HG03135 (cell line): ENCODE results near the gene MYLK3.

Experiments used
- ATAC-seq: cut with Tn5 transposase; IDR thresholded peaks from one replicate; pipeline ENCODE4 v1.9.1; 2021; ENCODE audit warnings: mild to moderate bottlenecking, moderate library complexity; ENCODE audit not compliant: unreplicated experiment

MYLK3 gene

DNA sequence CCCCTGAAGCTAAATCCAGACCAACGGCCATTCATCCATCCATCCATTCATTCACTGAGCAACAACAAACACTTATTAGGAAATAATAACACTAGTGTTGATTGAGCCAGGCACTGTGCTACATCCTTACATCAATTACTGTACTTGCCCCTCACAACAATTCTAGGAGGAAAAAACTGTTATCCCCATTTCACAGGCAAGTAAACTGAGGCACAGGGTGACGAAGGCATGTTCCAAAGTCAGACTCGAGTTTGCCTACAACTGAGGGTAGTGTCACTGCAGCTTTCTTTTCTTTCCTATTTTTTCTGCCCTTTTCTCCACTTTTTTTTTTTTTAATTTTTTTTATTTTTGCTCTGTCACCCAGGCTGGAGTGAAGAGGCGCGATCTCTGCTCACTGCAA lies 11.2 kb upstream of the MYLK3 start:
- ATAC-seq = no peak

DNA sequence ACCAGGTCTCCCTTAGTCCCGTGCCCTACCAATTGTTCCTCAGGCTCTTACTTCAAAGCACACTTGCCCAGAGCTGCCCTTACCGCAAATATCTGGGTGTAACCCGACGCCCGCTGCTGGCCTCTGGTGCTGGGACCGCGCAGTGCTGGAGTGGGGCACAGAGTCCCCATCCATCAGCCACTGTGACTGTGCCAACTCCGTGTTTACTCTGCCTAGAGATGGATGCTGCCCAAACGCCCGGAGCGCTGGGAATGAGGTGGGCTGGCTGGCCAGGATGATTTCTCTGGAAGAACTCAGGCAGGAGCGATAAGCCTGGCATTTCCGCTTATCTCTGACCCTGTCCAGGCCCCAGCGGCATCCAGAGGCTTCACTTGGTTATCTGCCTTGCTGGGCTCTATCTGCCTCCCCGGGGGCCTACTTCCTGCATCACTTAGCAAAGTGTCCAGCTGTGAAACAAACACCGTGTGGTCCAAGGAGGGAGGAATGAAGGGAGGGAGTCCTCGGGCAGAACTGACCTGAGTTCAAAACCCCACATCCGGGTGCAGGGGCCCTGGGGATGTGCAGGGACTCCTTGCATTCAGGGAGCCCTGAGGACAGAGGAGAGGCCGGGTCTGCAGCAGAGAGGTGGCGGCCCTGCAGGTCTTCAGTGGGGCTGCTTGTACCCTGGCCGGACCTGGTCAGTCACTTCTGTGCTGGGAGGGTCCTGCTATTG lies 9.4 kb upstream of the MYLK3 start:
- no peak for ATAC-seq

DNA sequence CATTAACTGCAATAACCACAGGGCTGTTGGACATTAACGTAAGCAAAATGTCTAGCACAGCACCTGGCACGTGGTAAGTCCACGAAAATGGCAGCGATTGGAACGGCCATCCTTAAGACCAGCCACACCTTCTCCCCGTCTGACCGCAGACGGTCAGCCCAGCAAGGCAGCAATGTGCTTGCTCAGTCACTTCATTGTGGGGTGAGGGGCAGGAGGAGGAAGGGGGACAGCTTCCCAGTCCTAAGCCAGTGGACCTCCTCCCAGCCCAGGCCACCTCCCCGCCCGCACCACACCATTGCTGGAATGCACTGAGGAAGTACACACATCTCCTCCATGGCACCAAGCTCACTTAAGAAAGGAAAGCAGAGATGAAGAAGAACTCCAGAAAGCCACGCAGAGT lies 8.6 kb upstream of the MYLK3 start:
- no peak for ATAC-seq

DNA sequence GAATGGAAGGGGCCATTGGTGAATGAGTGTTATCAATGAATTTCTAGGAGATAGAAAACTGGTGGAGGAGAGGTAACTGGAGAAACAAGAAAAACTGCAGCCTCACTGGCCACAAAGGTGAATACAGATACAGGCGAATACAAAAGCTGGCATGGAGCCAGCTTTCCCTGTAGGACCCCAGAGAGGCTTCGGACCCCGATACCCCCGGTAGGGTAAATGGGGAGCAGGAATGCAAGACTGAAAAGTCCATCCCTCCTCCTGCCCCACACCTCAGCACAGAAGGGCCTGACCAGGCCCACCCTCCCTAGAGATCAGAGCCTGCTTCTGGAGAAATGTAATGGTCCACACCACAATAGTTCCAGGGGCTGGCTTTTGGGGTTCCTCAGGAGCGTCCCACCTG lies 4.9 kb upstream of the MYLK3 start:
- no peak for ATAC-seq

DNA sequence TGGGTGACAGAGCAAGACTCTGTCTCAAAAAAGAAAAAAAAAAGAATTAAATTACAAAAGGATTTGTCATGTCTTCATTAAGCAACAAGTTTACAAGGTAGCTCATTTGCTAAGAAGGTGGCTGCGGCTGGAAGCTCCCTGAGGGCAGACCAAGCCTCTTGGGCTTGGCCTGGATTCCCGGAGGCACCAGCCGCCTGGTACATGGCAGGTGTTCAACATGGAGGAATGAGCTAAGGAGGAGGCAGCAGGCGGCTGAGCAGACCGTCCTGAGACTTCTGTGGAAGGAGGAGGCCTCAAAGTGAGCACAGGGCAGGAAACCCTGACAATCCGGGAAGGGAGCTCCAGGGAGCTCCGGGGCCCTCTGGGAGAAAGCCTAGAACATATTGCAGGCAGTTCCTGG lies 3.2 kb upstream of the MYLK3 start:
- no peak for ATAC-seq

DNA sequence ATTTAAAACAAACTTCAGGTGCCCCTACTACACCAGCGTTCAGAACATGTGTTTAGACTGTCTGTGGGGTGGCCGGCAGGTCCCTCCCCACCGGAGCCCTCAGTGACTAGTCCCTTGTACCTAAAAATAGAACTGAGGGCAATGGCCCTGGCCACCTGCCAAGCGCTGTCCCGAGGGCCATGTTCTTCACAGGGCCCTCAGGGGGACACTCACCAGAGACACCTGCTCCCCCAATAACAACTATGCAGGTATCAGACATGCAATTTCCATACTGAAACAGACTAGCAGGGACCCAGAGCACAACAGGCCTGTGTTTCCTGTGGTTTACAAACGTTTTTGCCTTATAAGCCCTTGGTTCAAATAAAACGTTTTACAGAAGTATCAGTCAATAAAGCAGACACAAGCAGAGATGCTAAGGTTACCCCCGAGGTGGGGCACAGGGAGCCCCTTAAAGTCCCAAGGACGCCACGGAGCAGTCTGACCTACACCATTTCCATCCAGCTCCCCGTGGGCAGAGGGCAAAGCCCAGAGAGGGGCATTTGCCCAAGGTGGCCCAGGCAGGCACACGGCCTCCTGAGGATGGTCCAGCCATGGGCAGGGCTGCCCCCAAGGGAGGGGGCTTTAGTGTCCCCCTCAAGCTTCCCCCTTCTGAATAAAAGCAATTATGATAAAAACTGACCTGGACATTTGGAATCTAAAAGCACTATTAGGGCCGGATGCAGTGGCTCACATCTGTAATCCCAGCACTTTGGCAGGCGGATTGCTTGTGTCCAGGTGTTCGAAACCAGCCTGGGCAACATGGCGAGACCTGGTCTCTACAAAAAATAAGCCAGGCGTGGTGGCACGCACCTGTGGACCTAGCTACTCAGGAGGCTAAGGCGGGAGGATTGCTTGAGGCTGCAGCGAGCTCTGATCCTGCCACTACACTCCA lies 896 bp upstream of the MYLK3 start:
- peak; percentile 73 for ATAC-seq

DNA sequence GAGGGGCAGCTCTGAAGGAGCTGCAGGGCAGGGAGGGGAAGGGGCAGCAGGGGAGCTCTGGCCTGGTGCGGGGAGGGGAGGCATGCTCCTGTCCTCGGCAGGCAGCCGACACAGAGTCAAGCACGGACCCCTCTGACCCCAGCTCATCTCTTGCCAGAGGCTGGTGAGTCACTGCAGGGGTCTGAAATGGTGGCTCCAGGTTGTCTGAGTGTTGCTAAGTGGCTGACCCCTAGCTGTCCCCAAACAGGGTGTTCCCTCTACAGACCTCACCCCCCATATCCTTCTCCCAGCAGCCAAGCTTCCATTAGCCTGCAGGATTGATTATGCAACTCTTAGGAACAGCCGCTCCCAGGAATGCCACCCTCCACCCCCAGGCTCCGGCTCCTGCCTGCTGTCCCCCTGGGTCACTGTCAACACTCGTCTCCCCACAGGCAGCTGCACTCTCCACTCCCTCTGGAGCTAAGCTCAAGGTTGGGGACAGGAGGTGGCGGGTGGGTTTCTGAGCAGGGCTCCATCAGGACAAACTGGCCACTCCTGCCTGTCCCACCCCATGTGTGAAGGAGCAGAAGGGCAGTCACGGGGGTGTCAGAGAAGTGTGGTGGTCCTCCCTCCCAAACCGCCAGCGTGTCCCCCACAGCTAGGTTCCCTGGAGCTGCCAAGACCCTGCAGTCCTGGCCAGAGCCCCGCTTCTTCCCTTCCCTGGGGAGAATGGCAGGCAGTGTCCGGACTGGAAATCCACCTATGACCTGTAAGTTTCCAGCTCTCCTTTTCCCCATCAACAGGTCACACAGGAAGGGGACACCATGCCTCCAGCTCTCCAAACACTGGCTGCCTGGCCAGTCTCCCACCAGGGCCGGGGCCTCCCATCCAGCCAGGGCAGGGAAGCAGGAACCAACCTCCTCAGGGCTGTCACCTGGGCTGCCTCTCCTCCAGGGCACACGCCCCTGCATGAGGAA lies 1.0 kb downstream of the MYLK3 start:
- ATAC-seq = no peak

DNA sequence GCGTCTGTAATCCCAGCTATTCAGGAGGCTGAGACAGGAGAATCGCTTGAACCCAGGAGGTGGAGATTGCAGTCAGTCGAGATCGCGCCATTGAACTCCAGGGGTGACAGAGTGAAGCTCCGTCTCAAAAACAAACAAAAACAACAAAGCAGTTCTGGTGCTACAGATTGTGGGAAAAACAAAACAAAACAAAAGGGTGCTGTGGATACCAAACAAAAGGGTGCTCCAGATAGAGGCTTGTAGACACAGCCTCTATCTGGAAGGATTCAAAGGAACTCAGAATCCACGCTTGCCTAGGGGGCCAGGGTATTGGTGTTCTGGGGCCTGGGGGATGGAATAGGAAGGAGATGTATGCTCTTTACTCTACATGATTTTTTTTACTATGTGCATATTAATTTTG lies 2.5 kb downstream of the MYLK3 start:
- ATAC-seq = no peak

DNA sequence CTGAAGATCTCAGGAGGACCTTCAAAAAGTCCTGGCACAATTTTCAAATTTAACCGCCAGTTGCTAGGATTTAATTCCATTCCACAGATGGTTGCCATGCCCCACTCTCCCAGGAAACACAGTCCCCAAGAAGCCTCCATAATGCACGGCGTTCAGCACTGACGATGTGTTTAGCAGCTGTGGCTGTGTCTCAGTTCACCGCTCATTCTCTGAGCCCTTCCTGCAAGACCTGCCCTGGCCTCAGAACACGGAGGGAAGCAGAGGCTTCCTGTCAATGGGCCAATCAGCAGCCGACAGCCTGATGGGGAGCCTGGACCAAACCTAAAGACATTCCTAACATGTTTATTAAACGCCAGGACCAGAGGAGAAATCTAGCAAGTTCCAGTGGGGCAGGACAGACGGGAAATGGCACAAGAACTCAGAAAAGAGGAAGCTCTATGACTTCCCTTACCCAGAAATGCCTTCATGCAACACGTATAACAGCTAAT lies 4.9 kb downstream of the MYLK3 start:
- ATAC-seq = peak; percentile 56

DNA sequence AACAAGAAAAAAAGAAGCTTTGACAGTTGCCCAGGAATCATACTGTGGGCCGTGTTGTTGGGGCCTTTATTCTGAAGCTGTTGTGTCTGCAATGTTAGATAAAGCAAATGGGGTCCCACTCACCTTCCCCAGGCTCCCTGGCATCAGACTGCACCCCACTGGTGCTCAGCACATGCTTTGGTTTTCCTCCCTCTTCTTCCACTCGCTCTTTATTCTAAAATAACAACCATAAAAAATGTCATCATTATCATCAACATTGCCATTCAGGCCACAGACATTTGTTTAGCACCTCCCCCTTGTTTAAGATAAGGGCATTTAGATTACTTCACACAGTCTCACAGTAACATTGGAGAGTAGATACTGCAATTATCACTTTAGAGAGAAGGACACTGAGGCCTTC lies 8.2 kb downstream of the MYLK3 start:
- ATAC-seq = no peak

DNA sequence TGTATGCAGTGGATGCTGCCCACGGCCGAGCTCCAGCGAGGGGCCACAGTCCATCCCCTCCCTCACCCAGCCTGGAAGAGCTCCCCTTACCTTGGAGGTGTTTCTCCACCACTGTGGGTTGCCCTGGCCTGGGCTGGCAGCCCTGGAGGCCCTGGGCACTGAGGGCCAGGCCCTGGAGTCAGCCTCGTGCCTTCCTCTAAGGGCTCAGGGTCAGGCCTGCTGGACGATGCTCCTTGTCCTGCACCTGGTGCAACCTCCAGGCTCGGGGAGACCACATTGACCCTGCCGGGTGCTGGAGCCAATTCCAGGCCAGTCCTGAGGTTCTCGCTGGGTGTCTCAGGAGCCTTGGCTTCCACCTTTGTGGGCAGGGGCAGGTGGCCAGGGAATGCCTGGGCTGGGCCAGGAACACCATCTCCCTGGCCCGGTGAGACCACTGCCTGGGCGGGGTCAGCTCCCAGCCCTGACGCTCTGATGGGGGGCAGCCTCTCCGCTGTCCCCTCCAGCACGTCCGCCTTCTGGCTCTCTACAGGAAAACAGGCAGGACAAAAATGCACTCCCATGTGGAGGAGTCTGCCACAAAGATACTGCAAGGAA lies 10.4 kb downstream of the MYLK3 start:
- ATAC-seq = no peak

DNA sequence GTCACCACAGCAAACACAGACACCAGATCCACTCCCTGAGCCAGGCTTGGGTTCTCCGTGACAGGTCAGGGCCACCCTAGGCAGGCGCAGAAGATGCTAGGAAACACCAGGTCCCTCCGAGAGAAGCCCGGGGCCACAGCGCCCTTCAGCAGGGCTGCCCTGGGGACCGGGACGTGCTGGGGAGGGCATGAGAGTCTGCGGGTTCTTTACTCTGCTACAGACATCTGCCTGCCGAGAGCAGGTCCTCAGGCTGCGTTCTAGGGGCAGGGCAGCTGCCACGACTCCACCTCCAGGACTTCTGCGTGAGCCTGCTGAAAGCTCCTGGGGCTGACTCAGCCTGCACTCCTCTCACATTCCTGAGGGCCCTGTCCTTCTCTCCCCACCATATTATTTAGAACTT lies 11.4 kb downstream of the MYLK3 start:
- ATAC-seq = no peak

DNA sequence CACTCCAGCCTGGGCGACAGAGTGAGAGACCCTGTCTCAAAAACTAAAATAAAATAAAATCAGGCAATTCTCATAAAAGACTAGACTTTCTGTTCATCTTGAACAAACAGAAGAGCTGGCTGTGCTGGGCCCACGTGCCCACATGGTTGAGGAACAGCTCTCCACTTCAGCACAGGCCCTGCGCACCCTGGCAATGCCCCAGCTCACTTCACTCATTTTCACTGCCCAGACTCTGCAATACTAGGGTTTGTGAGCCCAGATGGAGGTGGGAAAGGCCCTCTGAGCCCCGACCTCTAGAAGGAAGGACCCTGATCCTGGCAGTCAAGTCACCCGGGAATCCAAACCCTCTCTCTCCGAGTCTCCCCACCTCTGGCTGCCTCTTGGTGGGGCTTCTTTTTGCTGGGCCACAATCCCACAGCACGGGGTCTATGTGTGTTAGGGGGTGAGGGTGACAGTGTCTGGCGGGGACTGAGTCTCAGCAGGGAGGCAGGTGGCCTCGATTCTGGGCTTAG lies 14.8 kb downstream of the MYLK3 start:
- ATAC-seq = no peak

DNA sequence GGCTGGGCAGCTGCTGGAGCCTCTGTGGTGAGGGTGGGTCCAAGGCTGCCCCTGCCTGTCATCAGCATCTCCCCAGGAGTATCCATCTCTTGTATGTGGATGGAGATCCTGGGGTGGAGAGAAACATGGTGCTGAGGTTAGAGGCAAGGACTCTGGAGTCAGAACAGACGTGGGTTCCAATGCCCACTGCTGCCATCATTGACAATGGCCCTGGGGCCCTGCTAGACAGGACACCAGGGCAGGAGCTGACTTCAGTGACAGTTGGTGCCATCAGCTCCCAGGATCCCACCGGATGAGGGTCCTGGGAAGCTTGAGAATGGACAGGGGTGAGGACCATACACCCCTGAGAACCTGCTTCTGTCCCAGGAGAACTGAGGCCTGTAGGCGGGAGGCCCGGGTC lies 15.6 kb downstream of the MYLK3 start:
- no peak for ATAC-seq

DNA sequence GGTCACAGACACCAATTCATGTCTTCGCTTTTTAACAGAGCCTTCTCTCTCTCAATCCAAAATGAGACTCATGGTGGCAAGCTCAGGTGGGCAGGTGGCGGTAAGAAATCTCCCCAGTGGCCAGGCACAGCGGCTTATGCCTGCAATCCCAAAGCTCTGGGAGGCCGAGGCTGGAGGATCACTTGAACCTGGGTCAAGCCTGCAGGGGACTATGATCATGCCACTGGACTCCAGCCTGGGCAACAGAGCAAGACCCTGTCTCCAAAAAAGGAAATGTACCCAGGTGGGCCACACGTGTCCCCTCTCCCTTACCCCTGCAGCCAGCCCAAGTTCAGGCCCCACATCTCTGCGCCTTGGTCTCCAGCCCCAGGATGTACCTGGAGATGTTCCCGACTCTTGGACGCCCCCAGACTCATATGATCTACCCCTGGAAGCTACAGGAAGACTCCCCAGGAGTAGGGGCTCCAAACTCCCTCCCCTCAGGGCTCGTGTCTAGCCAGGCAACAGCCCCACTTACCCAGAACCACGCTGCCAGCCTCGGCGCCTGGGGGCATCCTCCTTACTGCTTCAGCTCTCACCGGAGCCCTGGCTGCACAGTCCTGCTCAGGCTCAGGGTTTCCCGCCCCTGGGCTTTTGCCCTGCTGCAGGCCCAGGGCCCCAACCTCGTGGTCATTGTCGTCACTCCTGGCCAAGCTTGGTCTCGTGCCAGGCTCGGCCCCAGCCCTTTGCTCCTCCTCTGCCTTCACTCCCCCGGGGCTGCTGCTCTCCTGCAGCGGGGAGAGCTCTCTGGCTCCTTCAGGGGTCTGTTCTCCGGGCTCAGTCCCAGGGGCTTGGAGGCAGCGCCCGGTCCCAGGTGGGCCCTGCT lies 16.2 kb downstream of the MYLK3 start:
- ATAC-seq = no peak

DNA sequence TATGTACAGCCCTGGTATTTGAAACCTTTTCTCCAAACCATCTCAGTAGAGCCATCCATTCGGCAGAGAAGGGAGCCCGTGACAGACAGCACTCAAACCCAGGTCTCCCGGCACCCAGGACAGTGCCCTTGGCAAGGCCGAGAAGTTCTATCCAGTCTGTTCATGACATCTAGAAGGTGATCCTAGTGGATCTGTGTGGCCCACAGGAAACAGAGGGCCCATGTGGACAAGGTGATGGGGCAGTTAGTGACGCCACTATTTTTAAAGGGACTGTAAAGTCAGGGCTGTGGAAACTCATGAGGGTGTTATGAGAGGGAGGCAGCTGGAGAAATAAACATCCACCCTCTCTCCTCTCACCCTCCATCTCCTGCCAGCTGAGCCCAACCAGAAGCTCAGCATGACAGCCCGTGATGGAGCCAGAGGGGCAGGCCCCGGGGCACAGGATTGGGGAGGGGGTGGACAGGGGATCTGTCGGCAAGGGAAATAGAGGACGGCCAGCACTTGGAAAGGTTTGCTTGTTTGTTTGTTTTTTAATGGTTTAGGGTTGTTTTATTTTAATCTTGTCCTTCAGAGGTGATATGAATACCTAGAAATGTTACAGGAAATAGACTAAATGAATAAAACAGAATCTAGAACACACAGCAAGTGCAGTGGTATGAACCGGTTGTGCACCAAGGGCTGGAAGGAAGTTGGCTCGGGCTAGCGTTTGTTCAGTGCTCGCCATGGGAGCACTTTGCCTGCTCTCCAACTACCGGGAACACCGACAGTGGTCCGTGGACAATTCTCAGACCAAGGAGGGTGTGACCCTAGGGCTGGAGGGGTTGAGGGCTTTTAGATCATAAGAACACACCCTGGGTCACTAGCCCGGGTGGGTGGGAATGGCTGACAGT lies 17.1 kb downstream of the MYLK3 start:
- no peak for ATAC-seq

DNA sequence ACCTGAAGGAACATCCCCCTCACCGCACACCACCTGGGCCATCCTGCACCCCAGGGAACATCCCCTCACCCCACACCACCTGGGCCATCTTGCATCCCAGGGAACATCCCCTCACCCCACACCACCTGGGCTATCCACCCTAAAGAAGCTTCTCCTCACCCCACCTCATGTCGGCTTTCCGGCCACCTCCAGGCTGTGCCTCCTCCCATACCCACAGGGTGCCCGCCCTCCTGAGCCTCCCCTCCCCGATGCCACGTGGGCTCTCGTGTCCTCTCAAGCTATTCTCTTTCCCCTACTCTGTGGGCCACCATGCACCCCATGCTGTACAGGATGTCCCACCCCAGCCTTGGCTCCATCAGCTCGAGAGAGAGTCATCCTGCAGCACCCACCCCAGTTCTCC lies 18.0 kb downstream of the MYLK3 start:
- ATAC-seq = no peak

DNA sequence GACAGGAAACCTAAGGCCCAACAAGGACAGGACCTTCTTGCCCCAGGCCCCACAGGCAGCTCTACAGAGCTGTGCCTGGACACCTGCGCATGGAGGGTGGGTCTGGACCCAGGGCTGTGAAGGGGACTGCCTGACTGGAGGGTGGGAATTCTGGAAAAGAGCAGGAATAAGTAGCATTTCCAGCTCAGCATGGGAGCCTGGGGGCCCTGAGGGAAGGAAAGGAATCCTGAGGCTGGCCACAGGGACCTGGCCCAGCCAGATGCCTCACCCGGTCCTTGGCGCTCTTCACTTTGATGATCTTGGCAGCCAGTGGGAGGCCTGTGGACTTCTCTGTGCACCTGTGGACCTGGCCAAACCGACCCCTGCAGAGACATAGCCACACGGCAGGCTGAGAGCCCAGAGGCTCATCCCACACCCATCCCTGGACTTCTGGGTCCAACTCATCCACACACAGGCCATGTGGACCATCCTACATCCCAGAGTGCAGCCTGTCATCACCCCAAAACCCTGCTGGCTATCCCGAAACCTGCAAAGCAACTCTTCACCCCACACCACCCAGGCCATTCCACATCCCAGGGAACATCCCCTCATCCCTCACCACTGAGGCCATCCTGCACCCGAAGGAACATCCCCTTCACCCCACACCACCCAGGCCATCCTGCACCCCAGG lies 18.7 kb downstream of the MYLK3 start:
- no peak for ATAC-seq
